ENCODE measurements around the gene RAC3.
A peak's percentile ranks its signal among the peaks of the same experiment; 100 is the strongest.

Gene RAC3

DNA sequence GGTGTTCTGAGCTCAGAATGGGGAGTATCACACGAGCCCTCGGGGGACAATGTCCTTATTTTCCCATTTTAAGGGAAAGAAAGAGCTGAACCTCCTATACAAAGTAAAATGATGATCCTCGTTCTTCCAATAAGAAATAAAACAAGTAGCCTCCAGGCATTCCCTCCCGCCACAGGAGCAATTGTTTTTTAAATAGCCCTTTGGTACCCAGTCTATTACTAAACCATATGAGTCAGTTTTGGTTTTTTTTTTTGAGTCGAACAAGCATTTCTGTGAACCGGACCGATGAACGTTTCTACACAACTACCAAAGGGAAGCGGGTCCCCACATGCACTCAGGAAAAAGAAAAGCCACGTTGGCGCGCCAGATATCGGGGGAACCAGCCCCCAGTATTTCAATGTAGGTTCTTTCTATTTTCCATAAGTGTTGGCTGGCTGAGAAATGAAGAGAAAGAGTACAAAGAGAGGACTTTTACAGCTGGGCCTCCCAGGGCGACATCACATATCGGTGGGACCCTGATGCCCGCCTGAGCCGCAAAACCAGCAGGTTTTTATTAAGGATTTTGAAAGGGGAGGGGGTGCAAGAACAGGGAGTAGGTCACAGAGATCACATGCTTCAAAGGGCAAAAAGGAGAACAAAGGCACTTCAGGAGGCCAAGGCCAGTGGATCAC lies 9.8 kb downstream of the RAC3 start:
- no peak for DNase-seq (ENCODE audit: low read depth in 2 of 2)

DNA sequence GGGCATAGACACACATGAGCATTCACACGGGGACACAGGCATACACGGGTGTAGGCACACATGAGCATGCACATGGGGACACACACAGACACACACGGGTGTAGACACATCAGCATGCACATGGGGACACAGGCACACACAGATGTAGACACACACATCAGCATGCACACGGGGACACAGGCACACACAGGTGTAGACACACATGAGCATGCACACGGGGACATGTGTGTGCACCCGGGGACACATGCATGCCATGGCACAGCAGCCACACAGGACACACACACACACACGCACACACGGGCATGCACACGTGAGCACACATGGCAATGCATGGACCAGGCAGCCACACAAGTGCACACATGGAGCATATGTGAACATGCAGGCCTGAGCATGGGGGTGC lies 11.2 kb downstream of the RAC3 start:
- DNase-seq (ENCODE audit: low read depth in 2 of 2), result no peak

DNA sequence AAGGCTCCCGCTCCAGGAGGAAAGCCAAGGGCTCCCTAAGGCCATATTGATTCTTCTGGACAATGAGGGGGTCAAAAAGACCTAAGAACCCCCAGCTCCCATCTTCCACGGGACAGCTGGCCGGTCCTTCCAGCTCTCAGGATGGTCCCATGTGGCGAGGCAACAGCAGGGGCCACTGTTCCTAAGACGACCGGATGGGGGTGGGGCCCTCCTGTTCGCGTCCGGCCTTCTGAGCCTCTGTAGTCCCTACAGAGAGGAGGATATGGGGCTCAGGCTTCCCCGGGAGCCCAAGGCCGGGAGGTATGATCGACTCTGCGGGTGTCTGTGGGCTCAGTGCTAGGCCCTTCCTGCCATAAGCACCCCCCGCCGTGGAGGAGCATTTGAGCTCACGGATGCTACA lies 12.0 kb downstream of the RAC3 start:
- DNase-seq (ENCODE audit: low read depth in 2 of 2), result no peak

DNA sequence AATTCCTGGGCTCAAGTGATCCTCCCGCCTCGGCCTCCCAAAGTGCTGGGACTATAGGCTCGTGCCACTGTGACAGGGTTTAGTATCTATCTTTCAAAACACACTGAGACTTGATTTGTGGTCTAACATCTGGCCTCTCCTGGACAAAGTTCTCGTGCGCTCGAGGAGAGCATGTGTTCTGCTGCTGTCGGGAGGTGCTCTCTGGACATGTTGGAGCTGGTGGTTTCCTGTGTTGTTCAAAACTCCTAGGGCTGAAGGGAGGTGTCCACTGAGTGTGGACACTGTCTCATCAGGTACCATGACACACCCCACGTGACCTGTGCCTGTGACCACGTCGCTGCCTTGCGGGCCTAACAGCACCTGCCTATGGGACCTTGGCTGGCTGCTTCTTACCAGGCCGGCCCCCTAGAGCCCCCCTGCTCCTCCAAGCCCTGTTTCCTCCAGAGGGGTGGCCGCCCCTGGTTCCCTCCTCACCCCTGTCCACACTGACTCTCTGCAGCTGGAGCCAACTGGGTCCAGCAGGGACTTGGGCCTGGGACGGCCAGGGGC lies 14.5 kb downstream of the RAC3 start:
- no peak for DNase-seq (ENCODE audit: low read depth in 2 of 2)

DNA sequence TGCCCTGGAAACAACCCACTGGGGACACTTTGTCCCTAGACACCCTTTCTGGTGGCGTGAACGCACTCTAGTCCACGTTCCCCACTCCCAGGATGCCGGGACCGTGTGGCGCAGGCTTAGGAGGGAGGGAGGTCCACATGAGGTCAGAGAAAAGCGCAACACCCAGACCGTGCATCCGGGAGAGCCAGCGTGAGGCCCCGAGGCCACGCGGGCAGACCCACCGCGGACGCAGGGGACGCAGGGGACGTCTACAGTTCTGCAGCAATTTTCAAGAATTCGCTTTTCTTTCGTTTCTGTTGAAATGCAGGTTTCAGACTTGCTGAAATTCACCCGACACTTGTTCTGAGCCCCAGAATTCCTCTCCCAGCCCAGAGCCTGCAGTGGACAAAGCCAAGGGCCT lies 15.4 kb downstream of the RAC3 start:
- DNase-seq (ENCODE audit: low read depth in 2 of 2), result no peak

DNA sequence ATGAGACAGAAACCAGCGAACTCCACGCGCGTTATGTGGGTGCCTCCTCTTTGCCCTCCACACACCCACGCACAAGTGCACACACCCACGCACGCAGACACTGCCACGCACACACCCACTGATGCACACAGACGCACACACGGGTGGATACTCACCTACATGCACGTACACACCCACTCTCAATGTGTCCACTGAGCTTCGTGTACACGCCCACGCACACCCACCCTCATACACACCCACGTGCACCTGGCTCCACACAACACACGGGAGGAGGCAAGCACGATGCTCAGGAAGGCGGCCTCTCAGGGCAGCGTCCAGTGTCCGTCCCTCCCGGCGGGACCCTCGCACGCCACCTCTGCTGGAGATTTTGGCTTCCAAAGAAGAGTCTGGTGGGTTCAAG lies 15.9 kb downstream of the RAC3 start:
- DNase-seq (ENCODE audit: low read depth in 2 of 2), result no peak

DNA sequence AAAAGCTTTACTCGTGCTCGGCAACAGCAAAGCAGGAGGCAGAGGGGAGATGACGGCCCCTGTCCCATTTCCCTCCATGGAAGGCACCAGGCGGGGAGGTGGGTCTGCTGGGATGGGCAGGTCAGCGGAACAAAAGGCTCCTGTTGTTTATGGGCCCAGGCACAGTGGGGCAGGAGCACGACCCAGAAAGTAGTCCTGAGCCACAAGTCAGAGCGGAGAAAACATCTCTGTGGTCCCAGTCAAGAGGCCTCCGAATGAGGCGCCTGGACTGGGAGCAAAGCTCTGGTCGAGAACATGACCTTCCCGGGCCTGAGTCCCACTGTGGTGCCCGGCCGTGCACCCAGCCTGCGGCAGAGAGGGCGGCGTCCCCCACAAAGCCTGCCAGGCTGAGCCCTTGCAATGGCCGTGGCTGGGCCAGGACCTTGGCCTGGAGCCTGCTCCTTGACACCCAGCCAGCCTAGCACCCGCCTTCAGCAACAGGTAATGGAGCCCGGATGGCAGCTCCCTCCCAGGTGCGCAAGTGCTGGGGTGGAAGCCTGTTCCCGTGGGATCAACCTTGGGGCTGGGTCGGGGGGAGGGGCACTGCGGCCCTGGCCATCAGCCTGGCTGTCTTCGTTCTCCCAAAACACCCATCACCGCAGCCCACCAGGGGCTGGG lies 16.6 kb downstream of the RAC3 start:
- no peak for DNase-seq (ENCODE audit: low read depth in 2 of 2)

DNA sequence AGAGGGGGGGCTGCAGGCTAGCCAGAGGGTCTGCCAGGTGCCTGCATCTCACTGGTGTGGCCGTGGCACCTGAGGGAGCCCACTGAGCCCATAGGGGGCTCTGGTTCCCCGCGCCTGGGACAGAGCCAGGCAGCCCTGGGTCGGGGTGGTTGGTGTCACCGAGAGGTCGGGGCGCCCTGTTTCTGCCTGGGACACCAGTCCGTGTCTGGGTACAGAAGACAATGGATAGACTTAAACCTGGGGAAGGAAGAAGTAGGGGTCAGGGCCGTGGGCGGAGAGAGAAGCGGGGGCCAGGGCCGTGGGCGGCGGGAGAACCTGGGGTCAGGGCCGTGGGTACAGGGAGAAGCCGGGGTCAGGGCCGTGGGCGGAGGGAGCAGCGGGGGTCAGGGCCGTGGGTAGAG lies 17.1 kb downstream of the RAC3 start:
- DNase-seq (ENCODE audit: low read depth in 2 of 2), result no peak

DNA sequence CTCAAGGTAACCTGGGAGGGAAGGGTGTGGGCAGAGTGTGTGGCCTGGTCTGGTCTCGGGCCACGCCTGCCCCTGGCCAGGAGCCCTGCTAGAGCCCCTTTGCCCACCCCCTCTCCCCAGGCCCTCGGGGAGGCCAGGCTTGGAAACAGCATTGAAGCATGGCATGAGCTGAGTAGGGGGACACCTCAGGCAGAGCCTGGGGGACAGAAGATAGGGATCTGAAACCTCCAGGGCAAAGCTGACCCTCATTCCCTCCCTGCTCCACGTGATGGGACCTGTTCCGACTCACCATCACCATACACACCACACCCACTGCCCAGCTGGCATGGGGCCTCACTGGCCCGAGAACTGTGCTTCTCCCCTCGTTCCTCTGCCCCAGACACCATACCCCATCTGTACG lies 17.6 kb downstream of the RAC3 start:
- DNase-seq (ENCODE audit: low read depth in 2 of 2), result no peak

DNA sequence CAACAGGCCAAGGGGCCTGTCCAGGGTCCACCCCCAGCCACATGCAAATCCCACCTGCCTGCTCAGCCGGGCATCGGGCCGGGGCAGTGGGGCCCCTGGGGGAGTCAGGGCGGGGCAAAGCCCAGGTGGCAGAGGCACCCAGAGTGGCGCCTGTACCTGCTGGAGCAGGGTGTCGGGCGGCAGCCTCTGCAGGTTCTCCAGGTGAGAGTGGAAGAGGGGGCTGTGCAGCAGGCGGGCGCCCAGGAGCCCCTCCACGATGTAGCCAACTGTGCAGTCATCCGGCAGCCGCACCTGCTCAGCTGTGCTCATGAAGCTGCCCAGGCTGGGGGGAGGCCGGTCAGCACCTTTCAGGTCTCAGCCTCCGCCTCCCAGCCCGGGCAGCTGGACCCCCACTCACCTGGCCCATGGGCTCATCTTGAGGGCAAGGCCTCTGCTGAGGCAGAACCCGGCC lies 18.1 kb downstream of the RAC3 start:
- no peak for DNase-seq (ENCODE audit: low read depth in 2 of 2)

DNA sequence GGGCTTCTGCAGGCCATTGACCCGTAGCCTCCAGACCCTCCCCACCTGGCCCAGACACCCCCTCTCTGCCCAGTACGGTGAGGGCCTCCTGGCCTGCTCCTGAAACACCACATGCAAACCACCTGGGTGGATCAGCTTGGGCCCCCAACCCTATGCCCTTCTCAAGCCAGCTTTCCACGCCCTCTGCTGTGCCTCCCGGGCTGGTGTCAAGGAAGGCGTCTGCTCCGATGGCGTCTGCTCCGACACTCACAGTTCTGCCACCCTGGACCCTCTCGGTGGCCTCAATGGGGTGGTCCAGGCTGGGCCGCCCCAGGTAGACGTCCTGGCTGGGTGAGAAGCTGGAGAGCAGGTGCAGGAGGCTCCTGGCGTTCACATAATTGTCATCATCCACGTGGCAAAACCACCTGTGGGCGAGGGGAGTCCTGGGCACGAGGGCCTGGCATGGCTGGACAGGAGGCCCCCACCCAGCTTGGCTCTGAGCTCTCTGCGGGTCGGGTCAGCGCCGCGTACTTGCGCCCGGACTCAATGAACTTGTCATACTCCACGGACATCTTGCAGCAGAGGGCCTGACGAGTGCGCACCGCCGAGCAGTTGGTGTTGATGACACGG lies 18.8 kb downstream of the RAC3 start:
- no peak for DNase-seq (ENCODE audit: low read depth in 2 of 2)

DNA sequence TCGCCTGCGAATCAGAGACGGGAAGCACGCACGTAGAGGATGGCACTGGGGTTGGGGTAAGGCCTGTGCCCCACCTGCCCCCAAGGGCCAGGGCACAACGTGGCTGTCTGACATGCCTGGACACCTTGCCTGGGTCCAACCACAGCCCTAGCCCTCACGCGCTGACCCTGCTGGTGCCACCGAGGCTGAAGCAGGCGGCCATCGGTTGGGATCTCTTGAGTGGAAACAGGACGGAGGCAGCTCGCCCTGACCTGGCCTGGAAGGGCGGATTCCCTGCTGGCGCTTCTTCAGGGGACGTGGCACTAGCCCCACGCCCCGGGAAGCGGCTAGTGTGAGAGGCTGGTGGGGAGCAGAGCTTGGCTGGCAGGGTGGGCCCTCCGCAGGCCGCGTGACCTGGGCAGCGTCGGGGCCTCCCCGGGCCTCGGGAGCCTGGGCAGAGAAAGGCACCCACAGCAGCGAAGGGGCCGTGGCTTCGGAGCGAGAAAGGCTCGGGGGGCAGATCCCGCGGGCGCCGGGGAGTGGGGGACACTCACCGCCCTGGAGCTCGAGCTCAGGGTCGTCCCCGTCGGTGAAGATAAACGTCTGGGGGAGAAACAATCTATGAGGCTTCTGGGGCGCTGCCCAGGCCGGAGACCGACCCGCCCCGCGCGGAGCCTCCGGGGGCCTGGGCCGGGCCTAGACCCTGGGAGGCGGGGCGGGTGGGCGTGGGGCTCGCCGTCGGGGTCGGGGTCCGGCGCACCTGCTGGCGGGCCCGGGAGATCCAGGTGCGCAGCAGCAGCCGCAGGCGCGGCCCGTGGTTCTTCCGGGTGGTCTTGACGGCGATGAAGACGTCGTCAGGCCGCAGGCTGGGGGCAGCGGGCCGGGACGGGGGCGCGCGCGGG lies 19.5 kb downstream of the RAC3 start:
- DNase-seq (ENCODE audit: low read depth in 2 of 2), result no peak

DNA sequence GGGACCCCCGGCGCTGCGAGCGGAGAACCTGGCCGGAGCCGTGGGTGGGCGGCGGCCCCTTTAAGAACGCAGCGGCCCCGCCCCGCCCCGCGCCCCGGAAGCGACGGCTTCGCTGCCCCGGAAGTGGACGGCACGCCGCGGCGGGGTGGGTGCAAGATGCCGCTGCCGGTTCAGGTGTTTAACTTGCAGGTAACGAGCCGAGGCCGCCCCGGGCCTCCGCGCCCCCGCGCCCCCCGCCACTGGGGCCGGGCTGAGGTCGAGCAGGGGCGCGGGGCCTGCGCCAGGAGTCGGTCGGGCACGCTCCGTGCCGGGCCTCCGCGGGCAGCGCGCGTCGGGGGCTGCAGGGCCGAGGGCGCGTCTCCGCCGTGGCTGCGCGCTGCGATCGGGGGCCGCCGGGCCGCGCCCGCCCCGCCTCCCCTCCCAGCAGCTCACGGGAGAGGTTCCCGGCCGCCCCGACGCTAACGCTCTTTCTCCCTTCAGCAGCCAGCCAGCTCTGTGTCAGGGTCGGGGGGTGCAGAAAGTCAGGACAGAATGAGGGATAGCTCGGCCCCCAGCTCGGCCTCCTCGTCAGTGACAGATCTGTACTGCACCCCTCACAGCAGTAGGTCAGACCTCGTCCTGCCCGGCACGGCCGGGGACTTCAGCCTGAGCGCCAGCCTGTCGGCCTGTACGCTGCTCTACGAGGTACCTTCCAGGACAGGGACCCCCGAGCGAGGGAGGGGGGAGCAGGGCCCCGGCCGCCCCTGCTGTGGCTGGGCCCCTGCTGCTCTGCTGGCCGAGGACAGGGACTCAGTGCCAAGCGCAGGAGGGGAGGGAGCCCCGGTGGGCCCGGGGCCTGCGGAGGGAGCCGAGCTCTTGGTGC lies 20.5 kb downstream of the RAC3 start, which contains the start of the genes GPS1 and RFNG:
TSS of gene GPS1 (plus strand) at position 123 of the 862 bp plus-strand sequence. CDS start at position 157, 34 bp downstream.
TSS of gene RFNG (minus strand) at position 36 of the 862 bp plus-strand sequence. CDS start 45 bp downstream, outside the sequence.
- peak; percentile 82 for DNase-seq (ENCODE audit: low read depth in 2 of 2)

DNA sequence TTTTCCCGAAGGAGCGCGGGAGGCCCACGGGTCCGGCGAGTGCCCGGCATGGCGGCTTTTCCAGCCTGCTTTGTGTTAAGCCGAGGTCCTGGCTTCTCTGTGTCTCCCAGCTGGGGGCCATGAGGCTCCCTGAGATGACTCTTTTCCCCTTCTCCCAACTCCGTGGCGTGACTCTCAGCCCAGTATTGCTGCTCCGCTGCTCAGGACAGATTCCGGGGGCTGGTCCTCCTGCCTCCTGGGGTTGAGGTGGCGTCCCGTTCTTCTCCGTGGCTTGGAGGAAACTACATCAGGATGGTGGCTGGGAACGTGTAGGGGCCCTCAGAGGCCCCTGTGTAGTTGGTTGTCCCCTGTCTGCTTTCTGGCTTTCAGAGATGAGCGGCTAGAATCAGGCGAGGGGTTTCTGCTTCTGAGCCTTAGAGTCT lies 21.2 kb downstream of the RAC3 start:
- no peak for DNase-seq (ENCODE audit: low read depth in 2 of 2)

DNA sequence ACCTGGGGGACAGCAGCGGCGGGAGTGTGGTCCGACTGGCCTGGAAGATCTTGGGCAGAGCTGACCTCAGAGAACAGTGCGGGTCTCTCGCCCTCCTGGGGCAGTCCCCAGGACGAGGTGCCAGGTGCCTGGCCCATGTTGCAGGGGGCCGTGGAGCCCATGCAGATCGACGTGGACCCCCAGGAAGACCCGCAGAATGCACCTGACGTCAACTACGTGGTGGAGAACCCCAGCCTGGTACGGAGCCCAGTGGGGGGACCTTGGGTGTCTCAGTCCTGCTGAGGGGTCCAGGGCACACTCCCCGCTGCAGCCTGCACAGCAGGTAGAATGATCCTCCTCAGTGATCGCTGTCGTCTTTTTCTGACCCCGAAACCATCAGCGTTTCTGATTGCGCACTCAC lies 21.7 kb downstream of the RAC3 start:
- DNase-seq (ENCODE audit: low read depth in 2 of 2), result no peak

DNA sequence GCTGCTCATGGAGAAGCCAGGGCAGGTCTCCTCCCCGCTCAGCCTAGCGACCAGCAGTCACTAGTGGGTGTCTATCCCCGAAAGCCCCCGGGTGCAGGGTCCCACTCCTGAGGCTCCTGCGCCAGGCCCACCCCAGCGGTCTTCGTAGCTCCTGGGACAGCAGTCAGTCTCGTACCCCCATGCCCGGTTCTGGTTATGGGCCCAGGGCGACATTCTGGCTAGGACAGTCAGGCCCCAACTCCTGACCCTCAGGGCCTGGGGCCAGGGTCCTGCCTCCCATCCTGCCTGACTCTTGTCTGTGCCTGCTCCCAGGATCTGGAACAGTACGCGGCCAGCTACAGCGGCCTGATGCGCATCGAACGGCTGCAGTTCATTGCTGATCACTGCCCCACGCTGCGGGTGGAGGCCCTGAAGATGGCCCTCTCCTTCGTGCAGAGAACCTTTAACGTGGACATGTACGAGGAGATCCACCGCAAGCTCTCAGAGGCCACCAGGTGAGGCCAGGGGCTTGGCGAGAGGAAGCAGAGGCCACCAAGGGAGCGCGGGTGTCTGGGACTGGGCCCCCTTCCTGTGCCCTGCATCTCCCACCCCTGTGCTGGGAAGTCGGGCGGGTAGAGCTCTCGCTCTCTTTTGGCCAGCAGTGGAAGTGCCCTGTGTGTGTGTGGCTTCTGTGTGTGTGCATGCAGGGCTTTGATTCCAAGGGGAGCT lies 22.2 kb downstream of the RAC3 start:
- no peak for DNase-seq (ENCODE audit: low read depth in 2 of 2)

DNA sequence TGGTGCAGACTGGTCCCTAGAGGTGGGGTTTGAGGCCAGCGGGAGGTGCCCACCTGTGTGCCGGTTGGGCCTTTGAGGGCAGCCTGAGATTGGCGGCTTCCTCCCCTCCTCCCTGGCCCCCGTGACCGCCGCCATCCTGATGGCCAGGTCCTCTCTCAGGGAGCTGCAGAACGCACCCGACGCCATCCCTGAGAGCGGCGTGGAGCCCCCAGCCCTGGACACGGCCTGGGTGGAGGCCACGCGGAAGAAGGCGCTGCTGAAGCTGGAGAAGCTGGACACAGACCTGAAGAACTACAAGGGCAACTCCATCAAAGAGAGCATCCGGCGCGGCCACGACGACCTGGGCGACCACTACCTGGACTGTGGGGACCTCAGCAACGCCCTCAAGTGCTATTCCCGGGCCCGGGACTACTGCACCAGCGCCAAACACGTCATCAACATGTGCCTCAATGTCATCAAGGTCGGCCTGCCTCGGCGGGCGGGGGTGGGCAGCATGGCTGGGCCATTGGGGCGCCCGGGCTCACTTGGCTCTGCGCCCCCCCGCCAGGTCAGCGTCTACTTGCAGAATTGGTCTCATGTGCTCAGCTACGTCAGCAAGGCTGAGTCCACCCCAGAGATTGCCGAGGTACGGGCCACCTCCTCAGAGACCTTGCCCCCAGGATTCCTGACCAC lies 23.0 kb downstream of the RAC3 start:
- no peak for DNase-seq (ENCODE audit: low read depth in 2 of 2)

DNA sequence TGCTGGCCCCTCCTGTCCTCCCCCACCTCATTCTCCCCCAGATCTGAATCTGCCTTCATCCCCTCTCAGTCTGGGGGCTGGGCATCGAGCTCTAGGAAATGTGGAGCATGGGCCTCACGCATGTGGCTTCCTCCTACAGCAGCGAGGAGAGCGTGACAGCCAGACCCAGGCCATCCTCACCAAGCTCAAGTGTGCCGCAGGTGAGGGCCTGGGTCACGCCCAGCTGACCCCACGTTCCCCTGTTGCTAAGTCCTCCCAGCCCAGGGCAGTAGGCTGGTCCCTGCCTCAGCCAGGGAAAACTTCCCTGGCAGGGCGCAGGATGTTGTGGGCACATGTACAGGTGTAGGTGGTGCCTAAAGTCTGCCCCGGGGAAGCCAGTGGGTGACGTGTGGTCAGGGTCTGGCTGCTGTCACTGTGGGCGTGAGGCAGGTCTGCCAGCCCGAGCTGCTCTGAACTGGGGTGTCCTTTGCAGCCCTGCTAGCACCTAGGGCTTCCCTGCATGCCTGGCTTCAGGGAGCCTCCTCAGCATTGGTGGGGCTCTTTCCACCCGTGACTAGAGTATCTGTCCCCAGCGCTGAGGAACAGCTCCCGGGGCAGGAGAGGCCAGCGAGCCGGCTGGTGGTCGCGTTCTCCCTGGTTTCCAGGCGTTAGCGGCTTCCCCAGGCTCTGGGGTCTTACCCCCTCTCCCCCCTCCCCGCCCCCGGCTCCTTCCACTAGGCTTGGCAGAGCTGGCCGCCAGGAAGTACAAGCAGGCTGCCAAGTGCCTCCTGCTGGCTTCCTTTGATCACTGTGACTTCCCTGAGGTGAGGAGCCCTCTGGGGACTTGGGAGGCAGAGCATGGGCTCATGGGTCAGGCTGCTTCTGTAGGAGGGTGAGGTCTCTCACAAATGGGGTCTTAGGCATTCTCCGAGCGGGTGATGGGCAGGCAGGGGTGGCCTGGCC lies 23.8 kb downstream of the RAC3 start:
- no peak for DNase-seq (ENCODE audit: low read depth in 2 of 2)
